AG09309 (cell line): ENCODE data around the gene NUCB1.

Experiments
- DNase-seq: peaks from one replicate; pipeline ENCODE4 v3.0.0-alpha.2; 2010; ENCODE audit warnings: low read depth
- H3K4me3 ChIP-seq: 2 replicates; pipeline ENCODE4 v1.5.1; 2011; ENCODE audit warnings: mild to moderate bottlenecking, low read depth, low read length, moderate library complexity; ENCODE audit not compliant: control insufficient read depth
- CTCF ChIP-seq: IDR thresholded peaks from 2 replicates; pipeline ENCODE4 v1.5.1; 2011; ENCODE audit warnings: mild to moderate bottlenecking, low read depth, low read length, inconsistent platforms; ENCODE audit not compliant: insufficient read depth, control insufficient read depth; ENCODE audit errors: missing control alignments

Gene NUCB1

GRCh38 chr19:48961051-48961649 is 61.0 kb downstream of the NUCB1 start:
- TF ChIP-seq CTCF, result no peak
- DNase-seq, result no peak
- H3K4me3 ChIP-seq, result no peak overlapping the region

- H3K4me3 ChIP-seq, result no peak overlapping the region
- TF ChIP-seq CTCF, result no peak
- DNase-seq, result no peak
Observed at GRCh38 chr19:48961673-48962028, 61.5 kb downstream of the NUCB1 start.

GRCh38 chr19:48962029-48962848 is 62.1 kb downstream of the NUCB1 start:
- no peak for DNase-seq
- H3K4me3 ChIP-seq, result no peak overlapping the region
- no peak for TF ChIP-seq CTCF

- DNase-seq, result no peak
- no peak overlapping the region for H3K4me3 ChIP-seq
- no peak for TF ChIP-seq CTCF
Observed at GRCh38 chr19:48962849-48963165, 62.7 kb downstream of the NUCB1 start.

- H3K4me3 ChIP-seq, result peak overlapping the region; percentile 12
- DNase-seq, result no peak
- TF ChIP-seq CTCF, result no peak
Observed at GRCh38 chr19:48963371-48964204, 63.5 kb downstream of the NUCB1 start.

GRCh38 chr19:48964205-48965039 is 64.3 kb downstream of the NUCB1 start:
- peak overlapping the region; percentile 17 for H3K4me3 ChIP-seq
- TF ChIP-seq CTCF, result no peak
- DNase-seq, result no peak
